Measurements from ENCODE around the gene MYO3B.

GRCh38 chr2:170369228-170369627 is 191.3 kb downstream of the MYO3B start:
- TF ChIP-seq POLR2A (IDR thresholded peaks at IDR 0.05) (no peak), CTCF (IDR thresholded peaks at IDR 0.05) (no peak)

Data from body of pancreas (tissue), 4 donors.